ENCODE data around the gene NNAT. TPM values are rescaled to one million over a fixed set of nuclear protein-coding genes. Genes with fewer than 3 reads are reported as not detected.

Gene NNAT
- total RNA-seq, 2 donors from 2014 or later = 0.52 TPM; not detected in 1

DNA sequence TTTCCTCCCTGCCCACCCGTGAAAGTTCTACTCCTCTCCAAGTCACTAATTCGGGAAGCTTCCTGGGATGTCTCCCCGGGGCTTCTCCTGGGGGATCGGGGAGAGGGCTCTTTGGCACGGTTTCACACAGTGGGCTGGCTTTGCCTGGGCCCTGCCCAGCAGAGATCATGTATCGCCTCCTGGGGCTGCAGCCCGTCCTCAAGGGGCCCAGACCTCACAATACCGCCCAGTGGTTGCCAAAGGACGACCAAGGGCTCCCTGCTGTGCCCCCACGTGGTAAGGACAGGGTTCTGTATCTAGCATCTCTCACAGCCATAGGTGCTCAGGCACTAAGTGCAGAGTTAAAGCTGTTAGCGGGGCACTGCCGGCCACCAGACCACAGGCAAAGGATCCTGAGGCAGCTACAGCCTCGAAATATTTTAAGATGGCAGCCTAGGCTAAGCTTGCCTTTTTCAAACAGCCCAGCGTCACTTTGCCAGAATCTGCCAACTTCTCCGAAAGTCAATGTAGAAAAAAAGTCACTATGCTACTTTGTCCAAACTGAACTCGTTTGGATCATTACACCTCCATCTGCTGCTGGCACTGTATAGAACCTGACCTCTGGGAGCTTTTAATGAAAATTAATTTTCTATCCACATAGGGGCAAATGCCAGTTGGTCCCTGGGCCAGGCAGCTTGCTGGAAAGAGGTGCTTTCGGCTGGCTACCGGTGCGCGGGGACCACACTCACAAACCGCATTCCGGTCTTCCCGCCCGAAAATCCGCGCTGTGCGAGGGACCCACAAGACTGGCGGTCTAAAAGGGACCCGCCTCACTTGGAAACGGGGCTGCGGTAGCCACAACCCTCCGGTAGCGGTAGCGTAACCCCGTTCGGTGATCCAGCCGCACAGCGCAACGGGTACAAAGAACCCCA is 1.3 kb upstream of the NNAT start:
- no peak overlapping the region for H3K4me3 ChIP-seq
- no peak for DNase-seq
- H3K27me3 ChIP-seq = no peaks in the 10 kb centered on the region
- intact Hi-C loops (cut with DNase I) = loop anchor here (10.0 kb wide), 1 partner anchor 125 kb away; no protein-coding TSS in a partner anchor
- H3K27ac ChIP-seq = no peak overlapping the region
- H3K36me3 ChIP-seq (replicated peaks in 1 of 2; ENCODE audit: insufficient read depth in 1 of 2, low read depth in 2 of 2) = no peaks in the 10 kb centered on the region
- no peak for ATAC-seq
- TF ChIP-seq, protein P1, sequence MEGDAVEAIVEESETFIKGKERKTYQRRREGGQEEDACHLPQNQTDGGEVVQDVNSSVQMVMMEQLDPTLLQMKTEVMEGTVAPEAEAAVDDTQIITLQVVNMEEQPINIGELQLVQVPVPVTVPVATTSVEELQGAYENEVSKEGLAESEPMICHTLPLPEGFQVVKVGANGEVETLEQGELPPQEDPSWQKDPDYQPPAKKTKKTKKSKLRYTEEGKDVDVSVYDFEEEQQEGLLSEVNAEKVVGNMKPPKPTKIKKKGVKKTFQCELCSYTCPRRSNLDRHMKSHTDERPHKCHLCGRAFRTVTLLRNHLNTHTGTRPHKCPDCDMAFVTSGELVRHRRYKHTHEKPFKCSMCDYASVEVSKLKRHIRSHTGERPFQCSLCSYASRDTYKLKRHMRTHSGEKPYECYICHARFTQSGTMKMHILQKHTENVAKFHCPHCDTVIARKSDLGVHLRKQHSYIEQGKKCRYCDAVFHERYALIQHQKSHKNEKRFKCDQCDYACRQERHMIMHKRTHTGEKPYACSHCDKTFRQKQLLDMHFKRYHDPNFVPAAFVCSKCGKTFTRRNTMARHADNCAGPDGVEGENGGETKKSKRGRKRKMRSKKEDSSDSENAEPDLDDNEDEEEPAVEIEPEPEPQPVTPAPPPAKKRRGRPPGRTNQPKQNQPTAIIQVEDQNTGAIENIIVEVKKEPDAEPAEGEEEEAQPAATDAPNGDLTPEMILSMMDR (IDR thresholded peaks at IDR 0.05) = no peak
- no peak for TF ChIP-seq POLR2A (IDR thresholded peaks at IDR 0.05)
- 86 to 91% methylated on average over 34 to 39 of the region's 39 CpGs for WGBS, 2 donors
- H3K9me3 ChIP-seq = no peaks in the 10 kb centered on the region
- peaks cover 12% of the 10 kb centered on the region for H3K4me1 ChIP-seq

DNA sequence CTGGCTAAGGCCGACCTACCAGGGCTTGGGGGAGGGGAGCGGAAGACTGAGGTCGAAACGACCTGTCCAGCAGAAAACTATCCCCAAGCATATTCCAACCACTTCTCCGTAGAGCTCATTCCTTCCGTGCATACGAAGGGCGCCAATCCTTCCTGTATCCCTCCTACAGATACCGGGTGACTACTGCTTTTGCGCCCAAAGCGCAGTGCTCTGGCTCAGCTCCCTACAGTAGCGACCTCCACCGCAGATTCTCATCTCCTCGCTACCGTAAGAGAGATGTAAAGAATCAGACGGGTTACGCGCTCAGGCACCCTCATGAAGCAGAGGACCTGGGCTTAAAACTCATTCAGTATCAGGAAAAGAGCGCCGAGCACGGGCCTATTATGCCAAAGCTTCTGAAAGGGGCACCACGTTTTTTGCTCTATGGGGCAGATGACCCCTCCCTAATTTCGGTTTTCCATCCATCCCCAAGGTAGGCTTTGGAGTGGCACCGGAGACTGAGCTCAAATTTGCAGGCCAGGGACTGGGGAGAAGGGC is 563 bp upstream of the NNAT start:
- DNase-seq = no peak
- Histone ChIP-seq H3K27me3 (no peaks in the 10 kb centered on the region), H3K36me3 (replicated peaks in 1 of 2; ENCODE audit: insufficient read depth in 1 of 2, low read depth in 2 of 2) (no peaks in the 10 kb centered on the region), H3K4me1 (peaks cover 20% of the 10 kb centered on the region), H3K9me3 (no peaks in the 10 kb centered on the region), H3K4me3 (no peak overlapping the region), H3K27ac (no peak overlapping the region)
- 89 to 95% methylated on average over 24 of the region's 24 CpGs for WGBS, 2 donors
- intact Hi-C loops (cut with DNase I) = loop anchor here (10.0 kb wide), 1 partner anchor 126 kb away; no protein-coding TSS in a partner anchor
- TF ChIP-seq, protein P1 (IDR thresholded peaks at IDR 0.05) = no peak
- no peak for TF ChIP-seq POLR2A (IDR thresholded peaks at IDR 0.05)
- ATAC-seq = no peak

DNA sequence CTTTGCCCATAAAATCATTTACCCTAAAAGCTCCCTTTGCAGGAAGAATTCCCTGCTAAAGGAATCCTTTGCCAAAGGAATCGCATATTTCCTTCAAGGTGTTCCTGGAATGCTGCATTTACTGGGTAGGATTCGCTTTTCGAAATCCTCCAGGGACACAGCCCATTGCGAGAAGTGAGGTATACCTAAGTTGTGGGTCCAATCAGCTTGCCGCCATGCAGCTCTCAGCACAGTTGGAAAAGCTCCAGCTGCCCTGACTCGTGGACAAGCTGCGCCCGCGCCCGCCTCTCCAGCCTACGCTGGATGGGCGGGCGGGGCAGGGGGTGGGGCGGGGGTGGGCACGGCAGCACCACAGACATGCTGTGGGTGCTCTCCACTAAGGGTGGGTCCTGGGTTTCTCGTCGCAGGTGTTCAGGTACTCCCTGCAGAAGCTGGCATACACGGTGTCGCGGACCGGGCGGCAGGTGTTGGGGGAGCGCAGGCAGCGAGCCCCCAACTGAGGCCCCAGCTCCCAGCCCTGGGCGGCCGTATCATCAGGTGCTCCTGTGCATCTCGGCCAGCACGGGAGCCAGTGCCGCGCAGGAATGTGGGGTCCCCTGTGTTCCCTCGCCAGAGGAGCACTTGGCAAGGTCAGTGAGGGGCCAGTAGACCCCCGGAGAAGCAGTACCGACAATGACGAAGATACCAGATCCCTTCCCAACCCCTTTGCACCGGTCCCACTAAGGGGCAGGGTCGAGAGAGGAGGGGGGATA is 1.4 kb downstream of the NNAT start:
- intact Hi-C loops (cut with DNase I) = loop anchor here (10.0 kb wide), 1 partner anchor 128 kb away; no protein-coding TSS in a partner anchor
- Histone ChIP-seq H3K4me3 (no peak overlapping the region), H3K36me3 (replicated peaks in 1 of 2; ENCODE audit: insufficient read depth in 1 of 2, low read depth in 2 of 2) (no peaks in the 10 kb centered on the region), H3K27me3 (no peaks in the 10 kb centered on the region), H3K9me3 (no peaks in the 10 kb centered on the region), H3K4me1 (peaks cover 33% of the 10 kb centered on the region), H3K27ac (no peak overlapping the region)
- no peak for DNase-seq
- ATAC-seq = no peak
- TF ChIP-seq POLR2A (IDR thresholded peaks at IDR 0.05) = no peak
- 85 to 91% methylated on average over 9 to 27 of the region's 36 CpGs for WGBS, 2 donors

DNA sequence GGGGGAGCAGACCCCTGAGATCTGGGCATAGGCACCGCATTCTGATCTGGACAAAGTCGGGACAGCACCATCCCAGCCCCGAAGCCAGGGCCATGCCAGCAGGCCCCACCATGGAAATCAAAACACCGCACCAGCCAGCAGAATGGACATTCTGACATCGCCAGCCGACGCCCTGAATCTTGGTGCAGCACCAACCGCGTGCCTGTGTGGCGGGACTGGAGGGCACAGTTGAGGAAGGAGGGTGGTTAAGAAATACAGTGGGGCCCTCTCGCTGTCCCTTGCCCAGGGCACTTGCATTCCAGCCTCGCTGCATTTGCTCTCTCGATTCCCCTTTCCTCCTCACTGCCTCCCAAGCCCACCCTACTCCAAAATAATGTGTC is 2.0 kb downstream of the NNAT start:
- TF ChIP-seq POLR2A (IDR thresholded peaks at IDR 0.05) = no peak
- TF ChIP-seq, protein P1 (IDR thresholded peaks at IDR 0.05) = no peak
- H3K27ac ChIP-seq = no peak overlapping the region
- H3K27me3 ChIP-seq = no peaks in the 10 kb centered on the region
- no peaks in the 10 kb centered on the region for H3K36me3 ChIP-seq (replicated peaks in 1 of 2; ENCODE audit: insufficient read depth in 1 of 2, low read depth in 2 of 2)
- DNase-seq (no peak), ATAC-seq (no peak)
- intact Hi-C loops (cut with DNase I) = loop anchor here (10.0 kb wide), 1 partner anchor 128 kb away; no protein-coding TSS in a partner anchor
- peaks cover 33% of the 10 kb centered on the region for H3K4me1 ChIP-seq
- no peaks in the 10 kb centered on the region for H3K9me3 ChIP-seq
- WGBS, 2 donors = 94 to 95% methylated on average over 13 of the region's 13 CpGs
- no peak overlapping the region for H3K4me3 ChIP-seq

Data from body of pancreas (tissue), 4 donors.